HEK293 (cell line): ENCODE results near the gene NABP1.

ENCODE experiments used
- CTCF ChIP-seq: fragments of 450-650 bp; formaldehyde crosslinking; IDR thresholded peaks from 2 replicates; pipeline ENCODE4 v1.5.1; 2016; ENCODE audit warnings: missing biosample characterization, missing genetic modification characterization
- TRIM28 ChIP-seq: IDR thresholded peaks from 2 replicates; pipeline ENCODE4 v1.6.1; 2011; ENCODE audit warnings: low read length, control low read depth, borderline replicate concordance
- TSHZ1 ChIP-seq: fragments of 450-650 bp; formaldehyde crosslinking; IDR thresholded peaks from 2 replicates; pipeline ENCODE4 v1.5.1; 2016; ENCODE audit warnings: missing biosample characterization, missing genetic modification characterization, borderline replicate concordance
- ZBTB26 ChIP-seq: fragments of 450-650 bp; formaldehyde crosslinking; optimal IDR thresholded peaks from 2 replicates; pipeline ENCODE3; 2016; ENCODE audit warnings: missing biosample characterization, mild to moderate bottlenecking, missing genetic modification characterization
- ZBTB7A ChIP-seq: fragments of 450-650 bp; formaldehyde crosslinking; IDR thresholded peaks from 2 replicates; pipeline ENCODE4 v1.5.1; 2016; ENCODE audit warnings: low read depth, missing biosample characterization, missing genetic modification characterization
- ZNF24 ChIP-seq: fragments of 450-650 bp; formaldehyde crosslinking; IDR thresholded peaks from 2 replicates; pipeline ENCODE4 v1.5.1; 2016; ENCODE audit warnings: missing biosample characterization, missing genetic modification characterization
- ZNF350 ChIP-seq: fragments of 450-650 bp; formaldehyde crosslinking; IDR thresholded peaks from 2 replicates; pipeline ENCODE4 v1.5.0; 2017; ENCODE audit warnings: missing biosample characterization, mild to moderate bottlenecking, missing genetic modification characterization
- ZNF580 ChIP-seq: fragments of 450-650 bp; formaldehyde crosslinking; IDR thresholded peaks from 2 replicates; pipeline ENCODE4 v1.5.1; 2016; ENCODE audit warnings: missing biosample characterization, missing genetic modification characterization
- ZSCAN18 ChIP-seq: fragments of 450-650 bp; formaldehyde crosslinking; IDR thresholded peaks from 2 replicates; pipeline ENCODE4 v1.5.1; 2016; ENCODE audit warnings: missing biosample characterization, missing genetic modification characterization

- TF ChIP-seq ZBTB7A: no peak
- TF ChIP-seq CTCF (tag by site-specific recombination): no peak
- no peak for TF ChIP-seq ZNF24 (tag by site-specific recombination)
- no peak for TF ChIP-seq ZSCAN18
- TF ChIP-seq ZBTB26 (tag by site-specific recombination): no peak
- no peak for TF ChIP-seq ZNF580 (tag by site-specific recombination)
- TF ChIP-seq TRIM28: no peak
- TF ChIP-seq TSHZ1 (tag by site-specific recombination): no peak
- no peak for TF ChIP-seq ZNF350 (tag by site-specific recombination)
Observed at GRCh38 chr2:191680639-191681038, 2.7 kb downstream of the NABP1 start.
